ENCODE results near the gene KMT5C. TPM values are rescaled to one million over a fixed set of nuclear protein-coding genes. Genes with fewer than 3 reads are reported as not detected.
A peak's percentile ranks its signal among the peaks of the same experiment; 100 is the strongest.

KMT5C gene
- total RNA-seq, 1 donor from 2014 or later, result 105 TPM

- Mint-ChIP-seq H3K4me1 (ENCODE audit: low read depth, unreplicated experiment) (peaks cover 14% of the 10 kb centered on the region), H3K27ac (ENCODE audit: unreplicated experiment) (peak within 1 kb of the TSS; percentile 68), H3K27me3 (ENCODE audit: unreplicated experiment) (peaks cover 7% of the 10 kb centered on the region), H3K4me3 (ENCODE audit: unreplicated experiment) (peak within 1 kb of the TSS; percentile 89), H3K36me3 (ENCODE audit: unreplicated experiment) (no peaks in the 10 kb centered on the region), H3K9me3 (ENCODE audit: unreplicated experiment) (peaks cover 12% of the 10 kb centered on the region)
- no peak for TF ChIP-seq CTCF (IDR thresholded peaks at IDR 0.05; ENCODE audit: partially characterized antibody, unreplicated experiment)
- no peak for DNase-seq
Observed at GRCh38 chr19:55370305-55370988, 30.8 kb downstream of the KMT5C start, which contains the start of gene IL11. Gene IL11 (minus strand): TSS chr19:55370463. CDS start chr19:55370310, 153 bp downstream.

GRCh38 chr19:55372316-55373081 is 32.8 kb downstream of the KMT5C start:
- Mint-ChIP-seq H3K4me1 (ENCODE audit: low read depth, unreplicated experiment) (peaks cover 21% of the 10 kb centered on the region), H3K27ac (ENCODE audit: unreplicated experiment) (no peak overlapping the region), H3K36me3 (ENCODE audit: unreplicated experiment) (no peaks in the 10 kb centered on the region), H3K9me3 (ENCODE audit: unreplicated experiment) (peaks cover 11% of the 10 kb centered on the region), H3K27me3 (ENCODE audit: unreplicated experiment) (peaks cover 10% of the 10 kb centered on the region), H3K4me3 (ENCODE audit: unreplicated experiment) (peak overlapping the region; percentile 60)
- peak; percentile 54 for DNase-seq
- no peak for TF ChIP-seq CTCF (IDR thresholded peaks at IDR 0.05; ENCODE audit: partially characterized antibody, unreplicated experiment)

GRCh38 chr19:55373306-55373992 is 33.8 kb downstream of the KMT5C start:
- H3K36me3 Mint-ChIP-seq (ENCODE audit: unreplicated experiment), result no peaks in the 10 kb centered on the region
- no peak for DNase-seq
- peaks cover 12% of the 10 kb centered on the region for H3K27me3 Mint-ChIP-seq (ENCODE audit: unreplicated experiment)
- peaks cover 11% of the 10 kb centered on the region for H3K9me3 Mint-ChIP-seq (ENCODE audit: unreplicated experiment)
- peaks cover 23% of the 10 kb centered on the region for H3K4me1 Mint-ChIP-seq (ENCODE audit: low read depth, unreplicated experiment)
- H3K4me3 Mint-ChIP-seq (ENCODE audit: unreplicated experiment), result peak overlapping the region; percentile 83
- TF ChIP-seq CTCF (IDR thresholded peaks at IDR 0.05; ENCODE audit: partially characterized antibody, unreplicated experiment), result no peak
- peak overlapping the region; percentile 90 for H3K27ac Mint-ChIP-seq (ENCODE audit: unreplicated experiment)

- peaks cover 23% of the 10 kb centered on the region for H3K4me1 Mint-ChIP-seq (ENCODE audit: low read depth, unreplicated experiment)
- peak; percentile 67 for DNase-seq
- no peak for TF ChIP-seq CTCF (IDR thresholded peaks at IDR 0.05; ENCODE audit: partially characterized antibody, unreplicated experiment)
- no peaks in the 10 kb centered on the region for H3K36me3 Mint-ChIP-seq (ENCODE audit: unreplicated experiment)
- H3K4me3 Mint-ChIP-seq (ENCODE audit: unreplicated experiment), result peak overlapping the region; percentile 83
- peak overlapping the region; percentile 90 for H3K27ac Mint-ChIP-seq (ENCODE audit: unreplicated experiment)
- peaks cover 15% of the 10 kb centered on the region for H3K9me3 Mint-ChIP-seq (ENCODE audit: unreplicated experiment)
- peaks cover 13% of the 10 kb centered on the region for H3K27me3 Mint-ChIP-seq (ENCODE audit: unreplicated experiment)
Observed at GRCh38 chr19:55373993-55374757, 34.5 kb downstream of the KMT5C start.

Measured in glutamatergic neuron (in vitro differentiated cells).